Bronchial epithelial cell (primary cell): ENCODE measurements around the gene FAM120B. TPM values are rescaled to one million over a fixed set of nuclear protein-coding genes. Genes with fewer than 3 reads are reported as not detected.

Experiments used
- total RNA-seq: library from RNA; depleted of rRNA; stranded (reverse); fragments of >200 nt; gene quantifications from 2 replicates; pipeline ENCODE4 v1.2.1, GENCODE V29; 2014

The FAM120B gene
- total RNA-seq, 1 donor from 2014 or later = 7.1 TPM

Other genes with a start within 250 kb of the FAM120B start
- 4.1 and 4.7 TPM in 2 replicates for gene DLL1, start 15.7 kb upstream of the FAM120B start, total RNA-seq
- gene PSMB1, start 246.5 kb downstream of the FAM120B start, total RNA-seq = 210 and 234 TPM in 2 replicates
- 7.4 and 9.2 TPM in 2 replicates for gene TBP, start 247.6 kb downstream of the FAM120B start, total RNA-seq